ENCODE results near the gene FIBCD1.

The FIBCD1 gene

DNA sequence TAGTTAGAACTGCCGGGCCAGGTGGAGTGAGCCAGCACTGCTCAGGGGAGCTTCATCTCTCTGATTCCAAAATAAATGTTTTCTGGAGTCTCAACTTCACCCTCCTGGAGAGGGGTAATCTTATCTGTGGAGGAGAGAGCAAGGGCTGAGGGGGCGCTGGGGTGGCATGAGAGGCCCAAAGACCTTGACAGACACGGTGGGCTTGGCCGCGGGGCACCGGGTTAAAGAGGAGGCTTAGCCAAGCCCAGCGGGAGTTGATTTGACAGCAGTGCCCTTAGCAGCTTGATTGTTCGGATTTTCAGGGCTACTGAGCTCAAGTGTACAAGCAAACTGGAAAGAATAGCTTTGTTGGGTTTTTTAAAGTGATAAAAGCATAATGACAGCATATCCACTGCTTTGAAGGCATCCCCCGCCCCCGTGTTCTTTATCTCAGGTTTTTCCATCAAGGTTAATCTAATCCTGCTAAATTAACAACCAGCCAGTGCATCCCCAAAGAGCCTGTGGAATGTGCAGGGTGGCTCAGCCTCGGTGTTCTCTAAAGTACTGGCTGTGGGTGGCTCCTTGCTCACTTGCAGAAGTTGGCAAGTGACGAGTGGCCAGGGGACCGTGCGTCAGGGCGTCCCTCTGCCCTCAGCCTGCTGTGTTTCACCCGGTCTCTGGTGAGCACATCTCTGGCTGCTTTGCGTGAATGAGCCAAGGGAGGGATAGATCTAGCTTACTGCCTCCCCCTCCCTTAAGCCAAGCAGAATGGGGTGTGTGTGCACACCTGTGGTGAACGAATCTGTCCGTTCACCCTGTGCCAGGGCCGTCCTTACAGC, 48.0 kb downstream of the FIBCD1 start:
- DNase-seq (ENCODE audit: low read depth in 2 of 2): no peak

GRCh38 chr9:130890124-130890523, 48.9 kb downstream of the FIBCD1 start:
- H3K4me3 ChIP-seq (replicated peaks in 1 of 2; ENCODE audit: low read depth in 2 of 2, low read length in 2 of 2): no peak overlapping the region
- no peak for DNase-seq (ENCODE audit: low read depth in 2 of 2)
- TF ChIP-seq, protein P1, sequence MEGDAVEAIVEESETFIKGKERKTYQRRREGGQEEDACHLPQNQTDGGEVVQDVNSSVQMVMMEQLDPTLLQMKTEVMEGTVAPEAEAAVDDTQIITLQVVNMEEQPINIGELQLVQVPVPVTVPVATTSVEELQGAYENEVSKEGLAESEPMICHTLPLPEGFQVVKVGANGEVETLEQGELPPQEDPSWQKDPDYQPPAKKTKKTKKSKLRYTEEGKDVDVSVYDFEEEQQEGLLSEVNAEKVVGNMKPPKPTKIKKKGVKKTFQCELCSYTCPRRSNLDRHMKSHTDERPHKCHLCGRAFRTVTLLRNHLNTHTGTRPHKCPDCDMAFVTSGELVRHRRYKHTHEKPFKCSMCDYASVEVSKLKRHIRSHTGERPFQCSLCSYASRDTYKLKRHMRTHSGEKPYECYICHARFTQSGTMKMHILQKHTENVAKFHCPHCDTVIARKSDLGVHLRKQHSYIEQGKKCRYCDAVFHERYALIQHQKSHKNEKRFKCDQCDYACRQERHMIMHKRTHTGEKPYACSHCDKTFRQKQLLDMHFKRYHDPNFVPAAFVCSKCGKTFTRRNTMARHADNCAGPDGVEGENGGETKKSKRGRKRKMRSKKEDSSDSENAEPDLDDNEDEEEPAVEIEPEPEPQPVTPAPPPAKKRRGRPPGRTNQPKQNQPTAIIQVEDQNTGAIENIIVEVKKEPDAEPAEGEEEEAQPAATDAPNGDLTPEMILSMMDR (IDR thresholded peaks at IDR 0.05; ENCODE audit: low read depth, low read length): no peak

More for the DNA sequence above, 48.0 kb downstream of the FIBCD1 start:
- TF ChIP-seq, protein P1 (IDR thresholded peaks at IDR 0.05; ENCODE audit: low read depth, low read length): no peak
- no peak overlapping the region for H3K4me3 ChIP-seq (replicated peaks in 1 of 2; ENCODE audit: low read depth in 2 of 2, low read length in 2 of 2)

DNA sequence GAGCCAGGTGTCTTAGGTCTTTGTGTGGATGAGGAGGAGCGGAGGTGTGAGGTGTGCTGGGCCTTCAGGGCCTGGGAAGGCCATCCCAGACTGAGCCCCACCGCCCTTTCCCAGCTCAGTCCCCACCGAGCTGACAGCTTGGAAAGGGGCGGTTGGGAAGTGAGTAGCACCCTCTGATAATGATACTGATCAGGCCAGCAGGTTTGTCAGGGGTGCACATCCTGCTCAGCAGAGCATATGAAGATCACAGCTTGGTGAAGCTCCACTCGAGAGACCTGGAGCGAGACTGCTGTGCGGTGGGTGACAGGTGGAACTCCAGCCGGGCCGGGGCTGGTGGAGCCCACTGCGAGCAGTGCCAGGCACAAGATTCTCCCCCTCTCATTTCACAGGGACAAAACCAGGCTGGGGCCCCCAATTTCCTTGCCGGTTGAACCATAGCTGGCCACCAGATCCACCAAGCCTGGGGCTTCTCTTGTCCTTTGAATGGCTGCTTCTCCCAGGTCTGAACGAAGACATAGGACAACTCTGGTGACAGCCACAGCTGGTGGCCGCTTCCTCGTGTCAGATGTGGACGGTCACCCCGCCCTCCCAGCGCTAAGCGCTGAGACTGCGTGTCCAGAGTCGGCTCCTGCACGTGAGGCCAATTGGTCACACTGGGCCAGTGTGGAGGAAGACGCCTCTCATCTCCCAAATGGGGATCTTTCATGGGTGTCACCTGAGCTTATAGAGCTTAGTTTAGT, 50.7 kb downstream of the FIBCD1 start:
- no peak for DNase-seq (ENCODE audit: low read depth in 2 of 2)
- TF ChIP-seq, protein P1 (IDR thresholded peaks at IDR 0.05; ENCODE audit: low read depth, low read length): no peak
- H3K4me3 ChIP-seq (replicated peaks in 1 of 2; ENCODE audit: low read depth in 2 of 2, low read length in 2 of 2): no peak overlapping the region

DNA sequence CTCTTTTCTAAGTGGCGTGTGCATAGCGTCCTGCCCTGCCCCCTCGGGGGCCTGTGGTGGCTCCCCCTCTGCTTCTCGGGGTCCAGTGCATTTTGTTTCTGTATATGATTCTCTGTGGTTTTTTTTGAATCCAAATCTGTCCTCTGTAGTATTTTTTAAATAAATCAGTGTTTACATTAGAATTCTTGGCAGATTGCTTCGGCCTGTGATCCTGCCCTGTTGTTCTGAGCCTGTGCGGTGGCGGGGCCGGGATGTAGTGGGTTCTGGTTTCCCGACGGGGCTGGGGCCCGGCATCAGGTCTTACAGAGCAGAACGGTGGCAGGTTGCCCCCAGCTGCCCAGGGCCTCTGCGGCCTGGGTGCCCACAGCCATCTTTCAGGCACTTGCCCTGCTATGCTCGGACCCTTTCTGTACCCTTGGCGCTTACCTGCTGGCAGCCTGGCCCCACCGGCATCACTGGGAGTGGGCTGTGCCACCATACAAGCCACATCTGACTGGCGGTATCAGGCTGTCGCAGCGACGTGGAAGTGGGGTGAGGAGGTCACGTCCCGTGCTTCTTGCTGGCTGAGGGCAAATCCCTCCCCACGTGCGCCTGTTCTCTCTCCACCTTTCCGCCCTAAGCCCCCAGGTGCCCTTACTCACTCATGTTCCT, 51.4 kb downstream of the FIBCD1 start:
- no peak overlapping the region for H3K4me3 ChIP-seq (replicated peaks in 1 of 2; ENCODE audit: low read depth in 2 of 2, low read length in 2 of 2)
- no peak for DNase-seq (ENCODE audit: low read depth in 2 of 2)
- TF ChIP-seq, protein P1 (IDR thresholded peaks at IDR 0.05; ENCODE audit: low read depth, low read length): no peak

- no peak overlapping the region for H3K4me3 ChIP-seq (replicated peaks in 1 of 2; ENCODE audit: low read depth in 2 of 2, low read length in 2 of 2)
- no peak for DNase-seq (ENCODE audit: low read depth in 2 of 2)
- TF ChIP-seq, protein P1 (IDR thresholded peaks at IDR 0.05; ENCODE audit: low read depth, low read length): no peak
Observed at GRCh38 chr9:130886981-130887380, 52.1 kb downstream of the FIBCD1 start.

DNA sequence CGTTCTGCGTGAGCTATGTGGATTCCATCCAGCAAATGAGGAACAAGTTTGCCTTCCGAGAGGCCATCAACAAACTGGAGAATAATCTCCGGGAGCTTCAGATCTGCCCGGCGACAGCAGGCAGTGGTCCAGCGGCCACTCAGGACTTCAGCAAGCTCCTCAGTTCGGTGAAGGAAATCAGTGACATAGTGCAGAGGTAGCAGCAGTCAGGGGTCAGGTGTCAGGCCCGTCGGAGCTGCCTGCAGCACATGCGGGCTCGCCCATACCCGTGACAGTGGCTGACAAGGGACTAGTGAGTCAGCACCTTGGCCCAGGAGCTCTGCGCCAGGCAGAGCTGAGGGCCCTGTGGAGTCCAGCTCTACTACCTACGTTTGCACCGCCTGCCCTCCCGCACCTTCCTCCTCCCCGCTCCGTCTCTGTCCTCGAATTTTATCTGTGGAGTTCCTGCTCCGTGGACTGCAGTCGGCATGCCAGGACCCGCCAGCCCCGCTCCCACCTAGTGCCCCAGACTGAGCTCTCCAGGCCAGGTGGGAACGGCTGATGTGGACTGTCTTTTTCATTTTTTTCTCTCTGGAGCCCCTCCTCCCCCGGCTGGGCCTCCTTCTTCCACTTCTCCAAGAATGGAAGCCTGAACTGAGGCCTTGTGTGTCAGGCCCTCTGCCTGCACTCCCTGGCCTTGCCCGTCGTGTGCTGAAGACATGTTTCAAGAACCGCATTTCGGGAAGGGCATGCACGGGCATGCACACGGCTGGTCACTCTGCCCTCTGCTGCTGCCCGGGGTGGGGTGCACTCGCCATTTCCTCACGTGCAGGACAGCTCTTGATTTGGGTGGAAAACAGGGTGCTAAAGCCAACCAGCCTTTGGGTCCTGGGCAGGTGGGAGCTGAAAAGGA, 53.3 kb downstream of the FIBCD1 start:
- TF ChIP-seq, protein P1 (IDR thresholded peaks at IDR 0.05; ENCODE audit: low read depth, low read length): no peak
- DNase-seq (ENCODE audit: low read depth in 2 of 2): no peak
- no peak overlapping the region for H3K4me3 ChIP-seq (replicated peaks in 1 of 2; ENCODE audit: low read depth in 2 of 2, low read length in 2 of 2)

Data from cardiac fibroblast (primary cell).